CD4-positive, alpha-beta T cell treated with Interleukin-6 for 4 hours (primary cell): Measurements from ENCODE around the gene SCG3.

ENCODE experiments used
- DNase-seq: peaks from one replicate; pipeline ENCODE4 v3.0.0-alpha.2; 2020; ENCODE audit warnings: mixed read lengths

The SCG3 gene

DNA sequence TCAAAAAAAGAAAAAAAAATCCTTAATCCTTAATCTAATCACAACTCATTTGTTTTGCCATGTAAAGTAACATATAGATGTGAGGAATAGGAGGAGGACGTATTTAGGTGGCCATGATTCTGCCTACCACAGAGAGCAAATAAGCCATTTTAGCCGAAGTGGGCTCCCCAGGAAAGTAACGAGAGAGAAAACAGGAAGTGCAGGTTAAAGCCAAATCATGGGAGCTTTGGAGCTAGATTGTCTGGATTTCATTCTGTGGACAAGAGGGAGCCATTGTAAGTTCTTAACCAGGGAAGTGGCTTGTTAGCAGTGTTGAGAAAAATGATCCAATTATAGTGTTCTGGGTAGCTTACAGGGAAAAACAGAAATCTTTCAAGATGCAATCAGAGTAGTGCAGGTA lies 79.5 kb downstream of the SCG3 start:
- DNase-seq: no peak

DNA sequence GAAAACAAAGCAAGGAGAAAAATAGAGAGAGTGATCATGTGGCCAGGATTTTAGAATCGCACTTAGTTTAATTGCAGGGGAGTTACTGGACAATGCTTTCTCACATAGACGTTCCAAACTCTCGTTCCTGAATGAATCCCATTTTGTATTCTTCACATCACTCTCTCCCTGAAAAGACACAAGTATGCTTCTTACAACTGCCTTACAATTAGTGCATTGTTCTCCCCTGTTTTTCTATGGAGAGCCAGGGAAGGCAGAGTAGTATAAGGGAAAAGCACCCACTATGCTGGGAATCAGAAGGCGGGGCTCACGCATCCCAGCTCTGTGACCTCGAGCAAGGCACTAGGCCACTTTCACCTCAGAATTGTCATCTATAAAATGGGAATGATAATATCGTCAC lies 84.4 kb downstream of the SCG3 start:
- DNase-seq: no peak

DNA sequence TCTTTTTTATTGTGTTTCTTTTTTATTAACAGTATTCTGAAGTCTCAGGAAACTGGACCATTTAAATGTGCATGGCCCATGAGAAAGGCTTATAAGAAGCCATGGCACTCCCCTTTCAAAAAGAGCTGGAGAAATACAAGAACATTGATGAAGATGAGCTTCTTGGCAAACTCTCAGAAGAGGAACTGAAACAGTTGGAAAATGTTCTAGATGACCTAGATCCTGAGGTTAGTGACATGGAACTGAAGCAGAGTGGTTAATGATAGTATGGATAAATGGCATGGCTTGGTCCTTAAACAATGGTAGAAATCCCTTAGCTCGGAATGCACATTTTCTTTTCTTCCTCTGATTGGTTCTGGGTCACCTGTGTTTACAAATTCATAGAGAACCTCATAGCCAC lies 85.0 kb downstream of the SCG3 start:
- no peak for DNase-seq

DNA sequence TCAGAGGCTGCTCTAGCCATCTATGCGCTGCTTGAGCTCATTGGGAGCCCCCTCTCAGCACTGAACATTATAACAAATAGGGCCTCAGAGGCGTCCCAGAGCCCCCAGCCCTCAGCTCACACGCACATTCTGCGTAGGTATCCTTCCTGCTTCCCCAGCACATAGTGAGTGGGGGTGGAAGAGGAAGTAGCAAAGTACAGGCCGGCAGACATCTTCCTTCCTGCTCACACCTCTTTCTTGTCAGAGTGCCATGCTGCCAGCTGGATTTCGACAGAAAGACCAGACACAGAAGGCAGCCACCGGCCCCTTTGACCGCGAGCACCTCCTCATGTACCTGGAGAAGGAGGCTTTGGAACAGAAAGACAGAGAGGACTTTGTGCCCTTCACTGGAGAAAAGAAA lies 86.7 kb downstream of the SCG3 start:
- peak; percentile 30 for DNase-seq
